Trophoblast cell (in vitro differentiated cells and primary cell): ENCODE measurements around the gene NSF.

Source experiments
- DNase-seq, 2 donors: peaks; one replicate each; pipeline ENCODE4 v3.0.0-alpha.2; 2016
- H2AFZ ChIP-seq: 2 replicates; pipeline ENCODE4 v1.6.1; 2013; ENCODE audit warnings: low read length, moderate library complexity, mild to moderate bottlenecking; ENCODE audit not compliant: insufficient read depth, poor library complexity
- H2AK5ac ChIP-seq: 2 replicates; pipeline ENCODE4 v1.6.1; 2013; ENCODE audit warnings: mild to moderate bottlenecking, low read length
- H2BK120ac ChIP-seq: 2 replicates; pipeline ENCODE4 v1.6.1; 2013; ENCODE audit warnings: low read length, mild to moderate bottlenecking, moderate library complexity; ENCODE audit not compliant: insufficient read depth, poor library complexity
- H2BK12ac ChIP-seq: 2 replicates; pipeline ENCODE4 v1.6.1; 2013; ENCODE audit warnings: mild to moderate bottlenecking, low read length, moderate library complexity
- H2BK5ac ChIP-seq: 2 replicates; pipeline ENCODE4 v1.6.1; 2013; ENCODE audit warnings: low read length, low read depth, moderate library complexity, mild to moderate bottlenecking; ENCODE audit not compliant: poor library complexity
- H3K14ac ChIP-seq: 2 replicates; pipeline ENCODE4 v1.6.1; 2013; ENCODE audit warnings: mild to moderate bottlenecking, low read length
- H3K18ac ChIP-seq: 2 replicates; pipeline ENCODE4 v1.6.1; 2013; ENCODE audit warnings: mild to moderate bottlenecking, low read length
- H3K23ac ChIP-seq: 2 replicates; pipeline ENCODE4 v1.6.1; 2013; ENCODE audit warnings: low read length
- H3K27ac ChIP-seq: 2 replicates; pipeline ENCODE4 v1.5.1; 2013; ENCODE audit warnings: low read depth, mild to moderate bottlenecking, inconsistent platforms, low read length, moderate library complexity
- H3K27me3 ChIP-seq: 2 replicates; pipeline ENCODE4 v1.6.1; 2013; ENCODE audit warnings: inconsistent platforms, mild to moderate bottlenecking, low read length, moderate library complexity; ENCODE audit not compliant: insufficient read depth
- H3K36me3 ChIP-seq, 2 experiments: 1 replicate in 1 of 2; 2 replicates in 1 of 2; pipeline ENCODE4 v1.6.1; 2013; ENCODE audit warnings: low read length in 2 of 2, mild to moderate bottlenecking in 2 of 2, moderate library complexity in 1 of 2; ENCODE audit not compliant: insufficient read depth in 2 of 2, control insufficient read depth in 1 of 2
- H3K4ac ChIP-seq: 2 replicates; pipeline ENCODE4 v1.6.1; 2013; ENCODE audit warnings: low read depth, mild to moderate bottlenecking, low read length, moderate library complexity
- H3K4me1 ChIP-seq, 2 experiments: 1 replicate in 1 of 2; 2 replicates in 1 of 2; pipeline ENCODE4 v1.6.1; 2013; ENCODE audit warnings: low read length in 2 of 2, mild to moderate bottlenecking in 2 of 2, moderate library complexity in 1 of 2; ENCODE audit not compliant: insufficient read depth in 2 of 2, control insufficient read depth in 1 of 2
- H3K4me2 ChIP-seq: 2 replicates; pipeline ENCODE4 v1.6.1; 2013; ENCODE audit warnings: inconsistent platforms, mild to moderate bottlenecking, low read length, moderate library complexity
- H3K4me3 ChIP-seq: 2 replicates; pipeline ENCODE4 v1.5.1; 2013; ENCODE audit warnings: mild to moderate bottlenecking, low read depth, low read length, inconsistent platforms
- H3K79me1 ChIP-seq: one replicate; pipeline ENCODE4 v1.6.1; 2013; ENCODE audit warnings: low read length
- H3K79me2 ChIP-seq: 2 replicates; pipeline ENCODE4 v1.6.1; 2013; ENCODE audit warnings: low read length, mild to moderate bottlenecking; ENCODE audit not compliant: control insufficient read depth, insufficient read depth, poor library complexity
- H3K9ac ChIP-seq: 2 replicates; pipeline ENCODE4 v1.6.1; 2013; ENCODE audit warnings: mild to moderate bottlenecking, low read length
- H3K9me3 ChIP-seq: 2 replicates; pipeline ENCODE4 v1.6.1; 2013; ENCODE audit warnings: low read depth, mild to moderate bottlenecking, control low read depth, inconsistent platforms, low read length; ENCODE audit not compliant: insufficient read depth
- H4K12ac ChIP-seq: 2 replicates; pipeline ENCODE4 v1.6.1; 2013; ENCODE audit warnings: low read depth, mild to moderate bottlenecking, low read length, moderate library complexity
- H4K8ac ChIP-seq: 2 replicates; pipeline ENCODE4 v1.6.1; 2013; ENCODE audit warnings: low read depth, mild to moderate bottlenecking, low read length, moderate library complexity
- H4K91ac ChIP-seq: one replicate; pipeline ENCODE4 v1.6.1; 2013; ENCODE audit warnings: low read depth, mild to moderate bottlenecking, low read length, moderate library complexity
- WGBS: extraction: QIAGEN DNeasy Blood & Tissue Kit; methylation state at CpG from one replicate; pipeline ENCODE4 v1.1.7; 2013; ENCODE audit warnings: missing lambda C conversion rate; ENCODE audit not compliant: insufficient read length, insufficient coverage; ENCODE audit errors: extremely low coverage; 5-methylcytosine and 5-hydroxymethylcytosine counted together

Gene NSF

GRCh38 chr17:46803544-46803943 lies 213.1 kb downstream of the NSF start:
- Histone ChIP-seq H3K18ac (no peak overlapping the region), H3K79me1 (no peaks in the 10 kb centered on the region), H2BK120ac (no peak overlapping the region), H3K14ac (no peak overlapping the region), H3K79me2 (no peaks in the 10 kb centered on the region), H3K4me3 (no peak overlapping the region), H4K91ac (no peak overlapping the region), H4K8ac (no peak overlapping the region), H4K12ac (no peak overlapping the region), H3K9ac (no peak overlapping the region), H3K9me3 (no peaks in the 10 kb centered on the region), H3K4me1 (peaks cover 0 to 2% of the 10 kb centered on the region in 2 experiments), H2BK12ac (no peak overlapping the region), H3K4ac (no peak overlapping the region), H3K4me2 (no peak overlapping the region), H2AK5ac (no peak overlapping the region), H3K23ac (no peak overlapping the region), H3K27ac (no peak overlapping the region), H3K36me3 (no peaks in the 10 kb centered on the region), H2BK5ac (no peak overlapping the region), H2AFZ (no peak overlapping the region), H3K27me3 (no peaks in the 10 kb centered on the region)
- WGBS = no CpG with 5 or more reads among the region's 5 CpGs
- no peak for DNase-seq

- Histone ChIP-seq H3K36me3 (no peaks in the 10 kb centered on the region), H3K23ac (no peak overlapping the region), H3K4me1 (peaks cover 5 to 13% of the 10 kb centered on the region in 2 experiments), H3K9ac (no peak overlapping the region), H3K4ac (no peak overlapping the region), H3K27ac (no peak overlapping the region), H4K8ac (no peak overlapping the region), H3K14ac (no peak overlapping the region), H3K4me2 (no peak overlapping the region), H4K12ac (no peak overlapping the region), H4K91ac (no peak overlapping the region), H2BK12ac (no peak overlapping the region), H2BK5ac (no peak overlapping the region), H2BK120ac (no peak overlapping the region), H3K4me3 (no peak overlapping the region), H3K79me2 (no peaks in the 10 kb centered on the region), H3K79me1 (no peaks in the 10 kb centered on the region), H3K18ac (no peak overlapping the region), H2AK5ac (no peak overlapping the region), H3K9me3 (no peaks in the 10 kb centered on the region), H2AFZ (no peak overlapping the region), H3K27me3 (no peaks in the 10 kb centered on the region)
- no peak for DNase-seq
- WGBS = no CpG with 5 or more reads among the region's 6 CpGs
These were observed 215.3 kb downstream of the NSF start for GRCh38 chr17:46805771-46806170.
